Mucosa of descending colon (tissue), 3 donors: ENCODE measurements around the gene CEP72. TPM values are rescaled to one million over a fixed set of nuclear protein-coding genes. Genes with fewer than 3 reads are reported as not detected.

ENCODE experiments used
- ATAC-seq: fragments of 200-7000 bp; cut with Tn5 transposase; one replicate; pipeline ENCODE4 v1.9.1; 2020; ENCODE audit warnings: mild to moderate bottlenecking, moderate library complexity
- DNase-seq, 3 donors: peaks; one replicate each; pipeline ENCODE4 v3.0.0-alpha.2; 2020
- H3K36me3 ChIP-seq: fragments of 200-600 bp; one replicate; pipeline ENCODE4 v1.8.0; 2021; ENCODE audit warnings: low read depth, mild to moderate bottlenecking
- H3K4me1 ChIP-seq: fragments of 200-600 bp; one replicate; pipeline ENCODE4 v1.8.0; 2021; ENCODE audit warnings: low read depth, mild to moderate bottlenecking
- H3K4me3 ChIP-seq: fragments of 200-600 bp; one replicate; pipeline ENCODE4 v1.8.0; 2021; ENCODE audit warnings: mild to moderate bottlenecking
- H3K9me3 ChIP-seq: fragments of 200-600 bp; one replicate; pipeline ENCODE4 v1.8.0; 2021; ENCODE audit warnings: mild to moderate bottlenecking
- intact Hi-C, 2 donors: fragments of 100-400 bp; cut with DNase I in 1 of 2; cut with micrococcal nuclease in 1 of 2; formaldehyde crosslinking; loops; one replicate each; pipeline versions ENCODE4 v1.11.0 to v1.11.1; 2022; cut with DNase I, micrococcal nuclease
- long read RNA-seq, 2 donors: library from polyadenylated mRNA; unstranded; transcript quantifications; one replicate each; pipeline ENCODE4 v2.0.0, GENCODE V29; 2019 to 2021
- total RNA-seq, 3 donors: library from RNA; stranded (reverse); fragmentation: NEBNext Ultra II Directional in 2 of 3; extraction: Animal tissue kit (Norgen Biotek cat#: 25700) in 2 of 3; gene quantifications; one replicate each; pipeline versions ENCODE4 v1.2.1 to v1.2.4, GENCODE V29; 2021 to 2023
- TF ChIP-seq, protein P1 (sequence below): fragments of 200-600 bp; IDR thresholded peaks from one replicate; pipeline ENCODE4 v1.8.0; 2022; ENCODE audit warnings: antibody characterized with exemption, mild to moderate bottlenecking
- donor health status: DM: no; HTN: no; CAD: no; lungs with moderate emphysema.
- donor health status: DM: no; HTN: no; CAD: no.
- donor health status: DM: no; HTN: yes; CAD: no.

Gene CEP72, protein sequence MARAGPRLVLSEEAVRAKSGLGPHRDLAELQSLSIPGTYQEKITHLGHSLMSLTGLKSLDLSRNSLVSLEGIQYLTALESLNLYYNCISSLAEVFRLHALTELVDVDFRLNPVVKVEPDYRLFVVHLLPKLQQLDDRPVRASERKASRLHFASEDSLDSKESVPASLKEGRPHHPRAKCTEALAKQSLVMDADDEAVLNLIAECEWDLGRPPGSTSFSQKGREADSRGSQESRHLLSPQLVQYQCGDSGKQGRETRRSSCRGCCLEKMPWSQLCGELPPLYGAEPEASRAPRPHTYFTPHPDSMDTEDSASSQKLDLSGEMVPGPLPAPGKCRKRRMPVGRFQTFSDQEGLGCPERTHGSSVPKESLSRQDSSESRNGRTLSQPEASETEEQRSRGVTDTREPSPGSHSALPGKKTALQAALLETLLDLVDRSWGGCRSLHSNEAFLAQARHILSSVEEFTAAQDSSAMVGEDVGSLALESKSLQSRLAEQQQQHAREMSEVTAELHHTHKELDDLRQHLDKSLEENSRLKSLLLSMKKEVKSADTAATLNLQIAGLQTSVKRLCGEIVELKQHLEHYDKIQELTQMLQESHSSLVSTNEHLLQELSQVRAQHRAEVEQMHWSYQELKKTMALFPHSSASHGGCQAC
- 1 to 10 TPM; 7.3 to 9.7 (median 8.8) TPM for total RNA-seq
- long read RNA-seq, donor 1, partial matches to known transcripts, result 2 of 7 reads
- long read RNA-seq, donor 1, other reads (novel, unspliced or antisense), result 2 of 7 reads
- long read RNA-seq, donor 2, partial matches to known transcripts, result 0 of 2 reads
- long read RNA-seq, donor 2, other reads (novel, unspliced or antisense), result 0 of 2 reads

DNA sequence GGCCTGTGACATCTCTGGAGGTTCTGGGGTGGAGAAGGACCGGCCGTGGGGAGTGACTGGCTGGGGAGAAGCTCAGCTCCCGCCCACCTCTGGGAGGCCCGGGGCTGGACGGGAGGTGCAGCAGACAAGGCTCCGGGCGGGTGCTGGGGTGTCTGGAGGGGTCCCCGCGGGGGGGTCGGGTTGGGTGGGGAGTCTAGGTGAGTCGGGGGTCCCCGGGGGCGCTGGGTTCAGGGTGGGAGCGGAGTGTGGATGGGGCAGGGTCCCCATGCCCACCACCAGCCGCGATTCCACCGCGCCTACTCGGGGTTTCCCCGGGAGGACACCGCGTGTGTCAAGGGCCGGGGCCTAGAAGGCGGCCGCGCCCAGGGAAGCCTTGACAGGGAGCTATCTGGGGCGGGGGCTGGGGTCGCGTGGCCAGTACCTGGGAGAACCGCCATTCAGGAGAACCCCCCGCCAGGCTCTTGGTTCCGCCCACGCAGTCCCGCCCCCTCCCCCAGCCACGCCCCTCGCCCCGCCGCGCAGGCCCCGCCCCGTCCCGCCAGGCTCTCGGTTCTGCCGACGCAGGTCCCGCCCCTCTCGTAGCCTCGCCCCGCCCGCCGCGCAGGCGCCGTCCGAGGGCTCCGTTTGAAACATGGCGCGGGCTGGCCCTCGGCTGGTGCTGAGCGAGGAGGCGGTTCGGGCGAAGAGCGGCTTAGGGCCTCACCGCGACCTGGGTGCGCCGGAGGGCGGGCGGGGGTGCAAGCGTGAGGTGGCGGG lies at the start of gene CEP72:
CEP72 (plus strand) TSS at position 610 of the 756 bp plus-strand sequence; CDS start at position 632, 22 bp downstream.
- H3K9me3 ChIP-seq, result no peaks in the 10 kb centered on the region
- no peaks in the 10 kb centered on the region for H3K36me3 ChIP-seq
- peak within 1 kb of the TSS; percentile 59 for H3K4me3 ChIP-seq
- TF ChIP-seq, protein P1, sequence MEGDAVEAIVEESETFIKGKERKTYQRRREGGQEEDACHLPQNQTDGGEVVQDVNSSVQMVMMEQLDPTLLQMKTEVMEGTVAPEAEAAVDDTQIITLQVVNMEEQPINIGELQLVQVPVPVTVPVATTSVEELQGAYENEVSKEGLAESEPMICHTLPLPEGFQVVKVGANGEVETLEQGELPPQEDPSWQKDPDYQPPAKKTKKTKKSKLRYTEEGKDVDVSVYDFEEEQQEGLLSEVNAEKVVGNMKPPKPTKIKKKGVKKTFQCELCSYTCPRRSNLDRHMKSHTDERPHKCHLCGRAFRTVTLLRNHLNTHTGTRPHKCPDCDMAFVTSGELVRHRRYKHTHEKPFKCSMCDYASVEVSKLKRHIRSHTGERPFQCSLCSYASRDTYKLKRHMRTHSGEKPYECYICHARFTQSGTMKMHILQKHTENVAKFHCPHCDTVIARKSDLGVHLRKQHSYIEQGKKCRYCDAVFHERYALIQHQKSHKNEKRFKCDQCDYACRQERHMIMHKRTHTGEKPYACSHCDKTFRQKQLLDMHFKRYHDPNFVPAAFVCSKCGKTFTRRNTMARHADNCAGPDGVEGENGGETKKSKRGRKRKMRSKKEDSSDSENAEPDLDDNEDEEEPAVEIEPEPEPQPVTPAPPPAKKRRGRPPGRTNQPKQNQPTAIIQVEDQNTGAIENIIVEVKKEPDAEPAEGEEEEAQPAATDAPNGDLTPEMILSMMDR, result no peak
- no peaks in the 10 kb centered on the region for H3K4me1 ChIP-seq
- peak; percentile 98 for ATAC-seq
- intact Hi-C loops, result no loop called here
- DNase-seq, result peak; percentile 90 to 95 (median 94)

DNA sequence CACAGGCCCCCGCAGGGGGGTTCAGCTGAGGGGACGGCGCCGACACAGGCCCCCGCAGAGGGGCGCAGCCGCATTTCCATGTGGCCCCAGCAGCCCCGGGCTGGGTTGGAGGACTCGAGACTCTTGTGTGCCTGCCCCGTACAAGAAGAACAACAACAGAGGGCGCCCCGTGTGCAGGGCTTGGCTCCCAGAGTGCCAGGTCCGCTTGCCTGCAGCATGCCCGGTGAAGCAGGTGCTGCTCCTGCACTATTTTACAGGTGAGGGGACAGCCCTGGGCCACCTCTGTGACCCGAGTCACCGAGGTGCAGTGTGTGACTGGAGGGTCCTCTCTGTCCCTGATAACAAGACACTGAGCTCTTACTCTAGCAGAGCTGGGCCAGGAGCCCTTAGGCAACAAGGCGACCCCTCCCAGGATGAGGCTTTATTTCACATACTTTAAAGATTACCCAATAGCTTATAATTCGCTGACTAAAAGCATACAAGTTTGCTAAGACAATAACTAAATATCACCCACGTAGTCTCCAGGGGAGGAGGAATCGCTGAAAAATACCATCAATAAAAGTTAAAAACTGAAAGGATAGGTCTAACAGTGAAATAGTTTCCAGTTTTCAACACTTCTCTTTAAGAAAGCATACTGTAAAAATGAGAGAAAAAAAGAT lies 46.2 kb upstream of the CEP72 start:
- no peak overlapping the region for H3K4me3 ChIP-seq
- no peaks in the 10 kb centered on the region for H3K36me3 ChIP-seq
- TF ChIP-seq, protein P1, result no peak
- peaks cover 3% of the 10 kb centered on the region for H3K4me1 ChIP-seq
- H3K9me3 ChIP-seq, result no peaks in the 10 kb centered on the region
- DNase-seq (peak in 2 of 3 donors; percentile 54 to 57), ATAC-seq (peak; percentile 73)
- intact Hi-C loops, result no loop called here

DNA sequence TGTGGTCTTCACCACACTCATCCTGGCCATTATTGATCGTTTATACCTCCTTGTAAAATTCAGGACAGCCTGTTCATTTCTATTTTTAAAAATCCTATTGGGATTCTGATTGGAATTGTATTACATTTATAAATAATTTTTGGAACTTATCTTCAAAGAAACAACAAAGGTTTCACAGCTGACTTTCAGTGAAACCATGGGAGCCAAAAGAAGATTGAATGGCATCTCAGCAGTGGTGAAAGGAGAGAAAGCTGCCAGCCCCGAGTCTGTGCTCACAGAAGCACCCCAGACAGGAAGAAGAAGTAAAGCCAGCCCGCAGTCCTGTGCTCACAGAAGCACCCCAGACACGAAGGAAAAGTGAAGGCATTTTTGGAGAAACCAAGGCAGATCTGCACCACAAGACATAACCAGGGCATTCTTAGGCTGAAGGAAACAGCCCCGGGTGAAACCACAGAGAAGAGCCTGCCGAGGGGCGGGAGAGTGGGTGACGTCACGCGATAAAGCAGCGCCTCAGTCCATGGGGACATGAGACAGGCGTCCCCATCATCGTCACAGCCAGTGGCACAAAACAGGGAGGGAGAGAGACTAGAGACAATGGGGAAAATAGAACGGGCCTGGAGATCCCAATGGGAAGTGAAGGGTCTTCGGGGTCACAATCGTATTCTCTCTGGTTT lies 45.4 kb upstream of the CEP72 start:
- no peak overlapping the region for H3K4me3 ChIP-seq
- intact Hi-C loops, result no loop called here
- DNase-seq, result no peak
- TF ChIP-seq, protein P1, result no peak
- ATAC-seq, result no peak
- H3K9me3 ChIP-seq, result no peaks in the 10 kb centered on the region
- no peaks in the 10 kb centered on the region for H3K36me3 ChIP-seq
- peaks cover 3% of the 10 kb centered on the region for H3K4me1 ChIP-seq

DNA sequence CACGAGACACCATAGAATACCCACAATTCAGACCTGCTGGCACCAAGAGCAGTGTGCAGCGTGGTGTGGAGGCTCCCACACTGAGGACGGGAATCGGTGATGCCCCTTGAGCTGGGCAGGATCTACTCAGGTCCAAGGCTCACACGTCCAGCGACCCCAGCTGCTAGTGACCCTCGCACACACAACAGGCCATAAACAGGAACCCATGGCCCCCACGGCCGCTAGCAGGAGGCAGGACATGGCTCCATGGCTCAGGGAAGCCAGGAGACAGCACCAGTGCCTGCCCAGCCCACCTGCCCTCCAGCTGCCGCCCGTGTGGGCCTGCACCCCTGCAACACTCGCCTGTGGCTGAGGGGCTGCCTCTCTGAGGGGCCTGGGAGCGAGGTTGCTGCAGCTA lies 44.5 kb upstream of the CEP72 start:
- Histone ChIP-seq H3K9me3 (no peaks in the 10 kb centered on the region), H3K36me3 (no peaks in the 10 kb centered on the region), H3K4me3 (no peak overlapping the region), H3K4me1 (peaks cover 3% of the 10 kb centered on the region)
- ATAC-seq, result peak; percentile 16
- intact Hi-C loops, result no loop called here
- no peak for DNase-seq
- TF ChIP-seq, protein P1, result no peak
